H9 (cell line): Measurements from ENCODE around the gene CACNA2D3. TPM values are rescaled to one million over a fixed set of nuclear protein-coding genes. Genes with fewer than 3 reads are reported as not detected.

Experiments
- DNase-seq: peaks from one replicate; pipeline ENCODE4 v3.0.0-alpha.2; 2017
- H2AFZ ChIP-seq: one replicate; pipeline ENCODE4 v1.6.1; 2013; ENCODE audit warnings: mild to moderate bottlenecking, low read length, control low read depth, moderate library complexity
- H2AK5ac ChIP-seq: 2 replicates; pipeline ENCODE4 v1.6.1; 2013; ENCODE audit warnings: low read length, control low read depth, mixed read lengths; ENCODE audit not compliant: insufficient read length
- H2BK120ac ChIP-seq: one replicate; pipeline ENCODE4 v1.6.1; 2013; ENCODE audit warnings: low read depth, mild to moderate bottlenecking, low read length, control low read depth, inconsistent platforms; ENCODE audit not compliant: poor library complexity, severe bottlenecking
- H2BK12ac ChIP-seq: 2 replicates; pipeline ENCODE4 v1.6.1; 2013; ENCODE audit warnings: low read length, control low read depth, mixed read lengths, low read depth; ENCODE audit not compliant: insufficient read length
- H2BK15ac ChIP-seq: 2 replicates; pipeline ENCODE4 v1.6.1; 2013; ENCODE audit warnings: low read depth, low read length, control low read depth
- H2BK20ac ChIP-seq: one replicate; pipeline ENCODE4 v1.6.1; 2013; ENCODE audit warnings: low read depth, mild to moderate bottlenecking, low read length, control low read depth, inconsistent platforms; ENCODE audit not compliant: poor library complexity, severe bottlenecking
- H2BK5ac ChIP-seq: 2 replicates; pipeline ENCODE4 v1.6.1; 2013; ENCODE audit warnings: low read length, control low read depth, mixed read lengths; ENCODE audit not compliant: insufficient read length
- H3K14ac ChIP-seq: 2 replicates; pipeline ENCODE4 v1.6.1; 2013; ENCODE audit warnings: low read length, control low read depth; ENCODE audit not compliant: insufficient read depth
- H3K18ac ChIP-seq: 2 replicates; pipeline ENCODE4 v1.6.1; 2013; ENCODE audit warnings: low read depth, mild to moderate bottlenecking, mixed read lengths, low read length, control low read depth; ENCODE audit not compliant: insufficient read length
- H3K23ac ChIP-seq: 2 replicates; pipeline ENCODE4 v1.6.1; 2013; ENCODE audit warnings: low read length, control low read depth, mixed read lengths, low read depth; ENCODE audit not compliant: insufficient read length
- H3K23me2 ChIP-seq: 2 replicates; pipeline ENCODE4 v1.6.1; 2013; ENCODE audit warnings: low read depth, mild to moderate bottlenecking, mixed read lengths, low read length, control low read depth; ENCODE audit not compliant: insufficient read length, poor library complexity, severe bottlenecking
- H3K27ac ChIP-seq: 2 replicates; pipeline ENCODE4 v1.5.1; 2013; ENCODE audit warnings: low read length, control low read depth, mixed read lengths, low read depth; ENCODE audit not compliant: insufficient read length
- H3K27me3 ChIP-seq: 2 replicates; pipeline ENCODE4 v1.6.1; 2013; ENCODE audit warnings: low read length, control low read depth, inconsistent platforms; ENCODE audit not compliant: insufficient read depth
- H3K4ac ChIP-seq: 2 replicates; pipeline ENCODE4 v1.6.1; 2013; ENCODE audit warnings: low read depth, mild to moderate bottlenecking, control low read depth, inconsistent platforms, low read length, moderate library complexity
- H3K4me1 ChIP-seq: 2 replicates; pipeline ENCODE4 v1.6.1; 2013; ENCODE audit warnings: low read length, control low read depth, inconsistent platforms; ENCODE audit not compliant: insufficient read depth
- H3K4me2 ChIP-seq: 2 replicates; pipeline ENCODE4 v1.6.1; 2013; ENCODE audit warnings: low read length, control low read depth, mixed read lengths; ENCODE audit not compliant: insufficient read length, insufficient read depth
- H3K56ac ChIP-seq: 2 replicates; pipeline ENCODE4 v1.6.1; 2013; ENCODE audit warnings: low read depth, mild to moderate bottlenecking, mixed read lengths, low read length, control low read depth; ENCODE audit not compliant: insufficient read length
- H3K79me1 ChIP-seq: 2 replicates; pipeline ENCODE4 v1.6.1; 2013; ENCODE audit warnings: low read depth, mild to moderate bottlenecking, moderate library complexity, low read length, control low read depth, inconsistent platforms; ENCODE audit not compliant: insufficient read depth, poor library complexity, severe bottlenecking
- H3K79me2 ChIP-seq: 2 replicates; pipeline ENCODE4 v1.6.1; 2013; ENCODE audit warnings: low read length, control low read depth, inconsistent platforms; ENCODE audit not compliant: insufficient read depth
- H3K9ac ChIP-seq: 2 replicates; pipeline ENCODE4 v1.6.1; 2013; ENCODE audit warnings: low read length, control low read depth, mixed read lengths; ENCODE audit not compliant: insufficient read length; ENCODE audit errors: extremely low read depth
- H3K9me3 ChIP-seq: one replicate; pipeline ENCODE4 v1.6.1; 2013; ENCODE audit warnings: low read depth, low read length, inconsistent platforms; ENCODE audit not compliant: control insufficient read depth
- H3T11ph ChIP-seq: one replicate; pipeline ENCODE4 v1.6.1; 2013; ENCODE audit warnings: mild to moderate bottlenecking, low read length, control low read depth, inconsistent platforms
- H4K20me1 ChIP-seq: one replicate; pipeline ENCODE4 v1.6.1; 2013; ENCODE audit not compliant: control insufficient read depth, insufficient read length, insufficient read depth
- H4K5ac ChIP-seq: 2 replicates; pipeline ENCODE4 v1.6.1; 2013; ENCODE audit warnings: low read depth, mild to moderate bottlenecking, mixed read lengths, low read length, control low read depth; ENCODE audit not compliant: insufficient read length
- H4K8ac ChIP-seq: replicated peaks from 2 replicates; pipeline ENCODE4 v1.6.1; 2013; ENCODE audit warnings: low read length, control low read depth, mixed read lengths, low read depth; ENCODE audit not compliant: insufficient read length
- H4K91ac ChIP-seq: 2 replicates; pipeline ENCODE4 v1.6.1; 2013; ENCODE audit warnings: low read depth, mild to moderate bottlenecking, moderate library complexity, mixed read lengths, low read length, control low read depth; ENCODE audit not compliant: insufficient read length
- H3K27ac Mint-ChIP-seq, 3 experiments: 2 replicates in 2 of 3; 3 replicates in 1 of 3; pipeline ENCODE4 v1.8.0; 2020 to 2021; ENCODE audit warnings: mixed read lengths in 3 of 3, mild to moderate bottlenecking in 1 of 3, moderate library complexity in 1 of 3
- H3K27me3 Mint-ChIP-seq: 2 replicates; pipeline ENCODE4 v1.8.0; 2021; ENCODE audit warnings: low read depth, mild to moderate bottlenecking, moderate library complexity, mixed read lengths
- H3K36me3 Mint-ChIP-seq, 3 experiments: 2 replicates in 2 of 3; 3 replicates in 1 of 3; pipeline ENCODE4 v1.8.0; 2020 to 2021; ENCODE audit warnings: low read depth in 3 of 3, mixed read lengths in 3 of 3; ENCODE audit not compliant: insufficient read depth in 1 of 3
- H3K4me1 Mint-ChIP-seq, 2 experiments: 2 replicates each; pipeline ENCODE4 v1.8.0; 2020; ENCODE audit warnings: mixed read lengths in 2 of 2
- H3K4me3 Mint-ChIP-seq, 2 experiments: 2 replicates in 1 of 2; 3 replicates in 1 of 2; pipeline ENCODE4 v1.8.0; 2020 to 2021; ENCODE audit warnings: mild to moderate bottlenecking in 2 of 2, mixed read lengths in 2 of 2, moderate library complexity in 1 of 2
- H3K9me3 Mint-ChIP-seq, 2 experiments: 2 replicates in 1 of 2; 3 replicates in 1 of 2; pipeline ENCODE4 v1.8.0; 2020; ENCODE audit warnings: mild to moderate bottlenecking in 2 of 2, mixed read lengths in 2 of 2, moderate library complexity in 1 of 2
- WGBS: extraction: QIAGEN DNeasy Blood & Tissue Kit; methylation state at CpG from one replicate; pipeline ENCODE4 v1.1.7; 2013; ENCODE audit warnings: missing lambda C conversion rate, low lambda C conversion rate, mixed read lengths; ENCODE audit not compliant: insufficient read length; ENCODE audit errors: extremely low coverage; 5-methylcytosine and 5-hydroxymethylcytosine counted together
- total RNA-seq: library from RNA; stranded (reverse); gene quantifications from 2 replicates; pipeline ENCODE4 v1.2.1, GENCODE V29; 2021
- TF ChIP-seq, protein P1 (sequence below): fragments of 200-600 bp; sonication (generic); conservative IDR thresholded peaks from 3 replicates; pipeline ENCODE4 v1.8.0; 2021; ENCODE audit warnings: antibody characterized with exemption, mild to moderate bottlenecking

The CACNA2D3 gene
- total RNA-seq, 1 experiment from 2014 or later: 3.2 TPM

GRCh38 chr3:54547846-54548245, 425.5 kb downstream of the CACNA2D3 start:
- Histone ChIP-seq H2AFZ (no peak overlapping the region), H2BK20ac (no peak overlapping the region), H4K20me1 (no peaks in the 10 kb centered on the region), H4K8ac (no peak overlapping the region), H2BK12ac (no peak overlapping the region), H3K14ac (no peak overlapping the region), H3K9ac (no peak overlapping the region), H2BK15ac (no peak overlapping the region), H4K5ac (no peak overlapping the region), H2BK5ac (no peak overlapping the region), H3K56ac (no peak overlapping the region), H3K27ac (no peak overlapping the region), H3K23ac (no peak overlapping the region), H3K4me1 (no peaks in the 10 kb centered on the region), H2BK120ac (no peak overlapping the region), H4K91ac (no peak overlapping the region), H3K4ac (no peak overlapping the region), H3K18ac (no peak overlapping the region), H3K79me2 (no peaks in the 10 kb centered on the region; the same call in 1 of the 2 replicates), H3K9me3 (no peaks in the 10 kb centered on the region), H2AK5ac (no peak overlapping the region), H3K4me2 (no peak overlapping the region), H3K23me2 (no peaks in the 10 kb centered on the region), H3K27me3 (no peaks in the 10 kb centered on the region), H3T11ph (no peak overlapping the region), H3K79me1 (no peaks in the 10 kb centered on the region)
- Mint-ChIP-seq H3K4me3 (no peak overlapping the region), H3K27me3 (peaks cover 12% of the 10 kb centered on the region), H3K9me3 (no peaks in the 10 kb centered on the region), H3K27ac (no peak overlapping the region), H3K36me3 (no peaks in the 10 kb centered on the region), H3K4me1 (0 out of 4 replicates have a peak, but pooled peaks cover 0 to 3% of the 10 kb centered on the region in 2 experiments)
- no peak for DNase-seq
- no CpG with 5 or more reads among the region's 2 CpGs for WGBS
- TF ChIP-seq, protein P1, sequence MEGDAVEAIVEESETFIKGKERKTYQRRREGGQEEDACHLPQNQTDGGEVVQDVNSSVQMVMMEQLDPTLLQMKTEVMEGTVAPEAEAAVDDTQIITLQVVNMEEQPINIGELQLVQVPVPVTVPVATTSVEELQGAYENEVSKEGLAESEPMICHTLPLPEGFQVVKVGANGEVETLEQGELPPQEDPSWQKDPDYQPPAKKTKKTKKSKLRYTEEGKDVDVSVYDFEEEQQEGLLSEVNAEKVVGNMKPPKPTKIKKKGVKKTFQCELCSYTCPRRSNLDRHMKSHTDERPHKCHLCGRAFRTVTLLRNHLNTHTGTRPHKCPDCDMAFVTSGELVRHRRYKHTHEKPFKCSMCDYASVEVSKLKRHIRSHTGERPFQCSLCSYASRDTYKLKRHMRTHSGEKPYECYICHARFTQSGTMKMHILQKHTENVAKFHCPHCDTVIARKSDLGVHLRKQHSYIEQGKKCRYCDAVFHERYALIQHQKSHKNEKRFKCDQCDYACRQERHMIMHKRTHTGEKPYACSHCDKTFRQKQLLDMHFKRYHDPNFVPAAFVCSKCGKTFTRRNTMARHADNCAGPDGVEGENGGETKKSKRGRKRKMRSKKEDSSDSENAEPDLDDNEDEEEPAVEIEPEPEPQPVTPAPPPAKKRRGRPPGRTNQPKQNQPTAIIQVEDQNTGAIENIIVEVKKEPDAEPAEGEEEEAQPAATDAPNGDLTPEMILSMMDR: no peak
